Liver (tissue), 3 donors: Measurements from ENCODE around the gene ZC3H7B.

Experiments used
- CTCF ChIP-seq: fragments of 150-350 bp; IDR thresholded peaks from 2 replicates; pipeline ENCODE4 v1.5.1; 2017; ENCODE audit warnings: improper control_type of control experiment, low read depth, low read length; ENCODE audit not compliant: missing input control
- EGR1 ChIP-seq, 2 donors: IDR thresholded peaks; 2 replicates each; pipeline ENCODE4 v1.6.1; 2016 to 2018; ENCODE audit warnings: antibody characterized with exemption in 2 of 2, low read depth in 2 of 2
- FOXA1 ChIP-seq: IDR thresholded peaks from 2 replicates; pipeline ENCODE4 v1.6.1; 2016; ENCODE audit warnings: antibody characterized with exemption
- GABPA ChIP-seq, 2 donors: IDR thresholded peaks in 1 of 2; conservative IDR thresholded peaks in 1 of 2; 2 replicates each; pipeline ENCODE4 v1.6.1; 2016; ENCODE audit warnings: antibody characterized with exemption in 2 of 2, mild to moderate bottlenecking in 1 of 2, moderate library complexity in 1 of 2
- JUND ChIP-seq, 2 donors: IDR thresholded peaks; 2 replicates each; pipeline ENCODE4 v1.6.1; 2016; ENCODE audit warnings: antibody characterized with exemption in 2 of 2
- MAX ChIP-seq: IDR thresholded peaks from 2 replicates; pipeline ENCODE4 v1.6.1; 2016; ENCODE audit warnings: antibody characterized with exemption
- RAD21 ChIP-seq, 2 donors: IDR thresholded peaks; 2 replicates each; pipeline ENCODE4 v1.6.1; 2016; ENCODE audit warnings: antibody characterized with exemption in 2 of 2, mild to moderate bottlenecking in 2 of 2
- REST ChIP-seq: IDR thresholded peaks from 2 replicates; pipeline ENCODE4 v1.6.1; 2016; ENCODE audit warnings: antibody characterized with exemption, mild to moderate bottlenecking
- RXRA ChIP-seq, 2 donors: IDR thresholded peaks; 2 replicates each; pipeline ENCODE4 v1.6.1; 2017 to 2018; ENCODE audit warnings: antibody characterized with exemption in 2 of 2, mild to moderate bottlenecking in 1 of 2
- TAF1 ChIP-seq: conservative IDR thresholded peaks from 2 replicates; pipeline ENCODE4 v1.6.1; 2016; ENCODE audit warnings: antibody characterized with exemption, mild to moderate bottlenecking
- YY1 ChIP-seq: IDR thresholded peaks from 2 replicates; pipeline ENCODE4 v1.6.1; 2016; ENCODE audit warnings: antibody characterized with exemption, mild to moderate bottlenecking
- TF ChIP-seq, protein P1 (sequence below): IDR thresholded peaks from 2 replicates; pipeline ENCODE4 v1.6.1; 2016; ENCODE audit warnings: antibody characterized with exemption
- donor health status: healthy.
- donor health status: healthy.

DNA sequence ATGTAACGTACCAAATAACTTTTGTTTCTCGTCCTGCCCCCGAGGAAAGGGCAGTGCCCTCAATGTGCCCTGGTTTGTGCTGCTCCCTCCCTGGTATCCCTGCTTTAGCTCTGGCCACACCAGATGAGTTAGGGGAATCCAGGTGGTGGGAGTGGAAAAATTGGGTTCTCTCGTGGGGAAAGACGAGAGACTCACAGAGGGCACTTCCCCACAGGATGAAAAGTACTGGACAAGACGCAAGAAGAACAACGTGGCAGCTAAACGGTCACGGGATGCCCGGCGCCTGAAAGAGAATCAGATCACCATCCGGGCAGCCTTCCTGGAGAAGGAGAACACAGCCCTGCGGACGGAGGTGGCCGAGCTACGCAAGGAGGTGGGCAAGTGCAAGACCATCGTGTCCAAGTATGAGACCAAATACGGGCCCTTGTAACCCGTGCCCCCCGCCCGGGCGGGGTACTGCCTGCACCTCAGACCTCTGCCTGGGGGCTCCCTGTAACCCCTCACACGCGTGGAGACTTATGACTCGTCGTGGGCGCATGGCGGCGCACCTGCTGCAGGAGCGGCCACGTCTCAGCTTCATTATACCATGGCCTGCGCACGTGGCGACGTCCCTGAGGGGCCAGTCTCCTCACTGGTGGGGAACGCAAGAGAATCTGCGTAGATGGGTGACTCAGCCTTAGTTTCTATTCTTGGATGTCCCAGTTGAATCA lies 94.4 kb downstream of the ZC3H7B start:
- TF ChIP-seq CTCF (no peak), MAX (no peak), RXRA (IDR thresholded peaks at IDR 0.05) (no peak), RAD21 (IDR thresholded peaks at IDR 0.05) (no peak), YY1 (no peak), TAF1 (no peak), JUND (IDR thresholded peaks at IDR 0.05) (no peak), GABPA (IDR thresholded peaks at IDR 0.05 in 1 of 2, conservative IDR thresholded peaks at IDR 0.05 in 1 of 2) (no peak), FOXA1 (no peak), EGR1 (IDR thresholded peaks at IDR 0.05; ENCODE audit: low read depth in 2 of 2) (no peak), REST (no peak)
- TF ChIP-seq, protein P1, sequence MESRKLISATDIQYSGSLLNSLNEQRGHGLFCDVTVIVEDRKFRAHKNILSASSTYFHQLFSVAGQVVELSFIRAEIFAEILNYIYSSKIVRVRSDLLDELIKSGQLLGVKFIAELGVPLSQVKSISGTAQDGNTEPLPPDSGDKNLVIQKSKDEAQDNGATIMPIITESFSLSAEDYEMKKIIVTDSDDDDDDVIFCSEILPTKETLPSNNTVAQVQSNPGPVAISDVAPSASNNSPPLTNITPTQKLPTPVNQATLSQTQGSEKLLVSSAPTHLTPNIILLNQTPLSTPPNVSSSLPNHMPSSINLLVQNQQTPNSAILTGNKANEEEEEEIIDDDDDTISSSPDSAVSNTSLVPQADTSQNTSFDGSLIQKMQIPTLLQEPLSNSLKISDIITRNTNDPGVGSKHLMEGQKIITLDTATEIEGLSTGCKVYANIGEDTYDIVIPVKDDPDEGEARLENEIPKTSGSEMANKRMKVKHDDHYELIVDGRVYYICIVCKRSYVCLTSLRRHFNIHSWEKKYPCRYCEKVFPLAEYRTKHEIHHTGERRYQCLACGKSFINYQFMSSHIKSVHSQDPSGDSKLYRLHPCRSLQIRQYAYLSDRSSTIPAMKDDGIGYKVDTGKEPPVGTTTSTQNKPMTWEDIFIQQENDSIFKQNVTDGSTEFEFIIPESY: no peak
